HPDE6-E6E7 (cell line): Measurements from ENCODE around the gene ANO2.

Source experiments
- DNase-seq: peaks from one replicate; pipeline ENCODE4 v3.0.0; 2011; ENCODE audit warnings: missing footprints; ENCODE audit errors: extremely low spot score

Gene ANO2

GRCh38 chr12:5778821-5779220 is 166.2 kb downstream of the ANO2 start:
- DNase-seq, result no peak

DNA sequence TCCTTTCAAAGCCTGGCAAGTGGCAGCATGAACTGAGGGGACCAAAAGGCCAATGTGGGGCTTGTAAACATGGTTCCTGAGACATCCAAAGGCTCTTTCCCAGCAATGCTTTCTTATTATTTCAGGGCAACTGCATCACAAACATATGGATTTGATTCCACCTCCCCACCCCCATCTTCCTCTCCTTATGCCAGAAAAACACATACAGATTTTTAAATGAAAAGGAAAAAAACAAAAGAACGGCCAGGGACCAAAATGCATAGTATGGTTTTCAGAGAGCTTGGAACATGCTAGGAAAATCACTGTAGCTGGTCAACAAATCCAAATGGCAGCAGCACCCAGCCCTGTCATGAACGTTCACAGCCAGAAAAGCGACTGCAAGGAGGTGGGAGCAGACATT is 167.6 kb downstream of the ANO2 start:
- no peak for DNase-seq

DNA sequence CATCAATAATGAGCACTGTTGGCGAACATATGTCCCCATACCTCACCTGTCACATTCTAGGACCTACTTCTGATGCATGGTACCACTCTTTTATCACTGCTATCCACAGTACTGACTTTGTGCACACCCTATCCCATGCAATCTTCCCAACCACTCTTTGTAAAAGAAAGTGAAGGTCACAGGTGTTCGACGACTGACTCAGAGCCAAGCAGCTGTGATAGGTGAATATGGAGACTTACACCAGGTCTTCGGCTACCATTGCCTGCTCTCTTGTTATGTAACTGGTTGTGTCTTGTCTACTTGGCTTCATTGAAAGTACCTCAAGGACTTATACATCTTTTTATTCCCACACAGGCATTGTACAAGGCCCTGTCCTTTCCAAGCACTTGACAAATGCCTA is 169.0 kb downstream of the ANO2 start:
- no peak for DNase-seq

DNA sequence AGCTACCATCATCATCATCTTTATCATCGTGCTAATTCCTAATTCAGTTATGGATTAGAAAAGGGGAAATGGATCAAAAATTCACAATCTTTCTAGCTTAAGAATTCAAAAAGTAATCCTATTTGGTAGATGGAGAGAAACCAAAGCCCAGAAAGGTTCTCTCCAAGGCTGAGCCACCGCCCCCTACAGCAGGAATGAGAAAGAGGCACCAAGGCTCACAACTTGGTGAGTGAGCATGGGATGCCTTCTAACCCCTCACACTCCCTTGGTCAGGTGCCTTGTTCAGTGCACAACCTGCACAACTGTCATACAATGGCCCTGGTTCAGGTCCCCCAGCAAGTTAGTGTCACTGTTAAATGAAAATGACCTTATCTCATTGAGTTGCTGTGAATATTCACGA is 171.5 kb downstream of the ANO2 start:
- no peak for DNase-seq

GRCh38 chr12:5771756-5772155 is 173.3 kb downstream of the ANO2 start:
- no peak for DNase-seq

GRCh38 chr12:5770727-5771126 is 174.3 kb downstream of the ANO2 start:
- no peak for DNase-seq

DNA sequence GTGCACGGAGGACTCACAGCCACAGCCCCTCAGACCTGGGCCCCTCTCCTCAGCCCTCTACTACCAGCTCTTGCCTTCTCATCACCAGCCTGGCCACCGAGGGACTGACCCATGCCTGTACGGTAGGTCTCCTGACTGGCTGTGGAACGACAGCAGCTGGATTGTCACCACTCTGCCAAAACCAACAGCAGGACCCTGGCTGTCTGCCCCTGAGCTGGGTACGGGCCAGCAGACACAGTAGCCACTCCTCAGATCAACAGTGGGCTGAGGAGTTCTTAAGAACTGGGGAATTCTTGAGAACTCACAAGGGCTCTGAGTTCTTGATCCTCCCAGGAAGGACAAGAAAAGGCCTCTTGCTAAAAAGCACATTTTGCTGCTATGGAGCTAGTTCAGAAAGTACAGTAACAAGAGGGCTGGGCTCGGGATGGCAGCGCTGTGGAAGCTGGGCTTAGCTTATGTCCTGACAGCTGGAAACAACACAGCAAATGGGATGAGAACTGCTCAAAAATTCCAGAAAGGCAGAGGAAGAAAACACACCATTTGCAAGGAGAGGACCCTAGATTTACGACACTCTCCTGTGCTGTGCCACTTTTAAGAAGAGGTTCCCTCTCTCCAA is 176.4 kb downstream of the ANO2 start:
- DNase-seq, result no peak

- DNase-seq, result no peak
Measured at GRCh38 chr12:5768171-5768570, 176.9 kb downstream of the ANO2 start.

GRCh38 chr12:5758347-5758746 is 186.7 kb downstream of the ANO2 start:
- no peak for DNase-seq

GRCh38 chr12:5756338-5756842 is 188.7 kb downstream of the ANO2 start:
- no peak for DNase-seq

GRCh38 chr12:5748027-5748426 is 197.0 kb downstream of the ANO2 start:
- DNase-seq, result no peak

DNA sequence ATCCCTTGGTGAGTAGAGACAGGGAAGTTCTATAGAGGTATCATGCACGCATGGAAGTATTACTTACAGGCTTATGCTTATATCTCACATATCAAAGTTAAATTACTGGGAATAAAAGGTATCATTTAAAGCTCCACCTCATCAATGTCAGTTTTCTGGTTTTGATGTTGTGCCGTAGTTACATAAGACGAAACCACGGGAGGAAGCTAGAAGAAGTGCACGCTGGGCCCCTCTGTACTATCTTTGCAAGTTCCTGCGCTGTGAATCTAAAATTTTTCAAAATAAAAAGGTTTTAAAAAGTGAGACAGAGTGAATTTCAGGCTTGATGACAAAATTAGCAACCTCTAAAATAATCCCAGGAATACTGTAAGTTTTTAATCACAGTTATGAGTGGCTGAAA is 198.1 kb downstream of the ANO2 start:
- no peak for DNase-seq

GRCh38 chr12:5746036-5746908 is 198.8 kb downstream of the ANO2 start:
- no peak for DNase-seq

DNA sequence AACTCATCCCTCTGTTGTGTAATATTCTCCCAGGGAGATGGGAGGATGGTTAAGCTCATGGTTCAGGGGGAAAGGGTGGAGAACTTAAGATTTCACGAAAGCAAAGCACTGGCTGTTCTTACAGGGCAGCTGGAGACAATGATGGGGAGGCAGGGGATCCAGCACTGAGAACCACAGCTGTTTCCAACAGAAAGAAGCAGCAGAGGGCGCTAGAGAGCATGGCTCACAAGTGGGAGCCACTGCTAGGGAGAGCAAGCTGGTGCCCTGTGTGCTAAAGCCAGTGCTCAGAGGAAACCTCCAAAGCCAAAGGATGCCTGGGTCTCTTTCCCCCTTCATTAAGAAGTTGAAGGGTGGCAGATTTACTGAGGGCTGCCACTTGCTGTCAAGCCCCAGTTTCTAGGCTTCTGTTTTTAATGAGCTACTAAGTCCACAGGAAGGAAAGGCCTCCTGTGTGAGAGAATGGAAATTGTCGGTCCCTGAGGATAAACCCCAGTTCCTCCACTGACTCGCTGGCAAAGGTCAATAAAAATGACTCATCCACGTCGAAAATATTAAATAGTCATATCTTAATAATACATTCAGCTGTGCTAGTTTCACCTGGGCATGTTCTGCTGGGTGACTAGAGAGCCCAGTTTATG is 199.7 kb downstream of the ANO2 start:
- DNase-seq, result no peak

GRCh38 chr12:5742258-5742657 is 202.8 kb downstream of the ANO2 start:
- DNase-seq, result no peak

GRCh38 chr12:5739917-5740316 is 205.1 kb downstream of the ANO2 start:
- DNase-seq, result no peak

DNA sequence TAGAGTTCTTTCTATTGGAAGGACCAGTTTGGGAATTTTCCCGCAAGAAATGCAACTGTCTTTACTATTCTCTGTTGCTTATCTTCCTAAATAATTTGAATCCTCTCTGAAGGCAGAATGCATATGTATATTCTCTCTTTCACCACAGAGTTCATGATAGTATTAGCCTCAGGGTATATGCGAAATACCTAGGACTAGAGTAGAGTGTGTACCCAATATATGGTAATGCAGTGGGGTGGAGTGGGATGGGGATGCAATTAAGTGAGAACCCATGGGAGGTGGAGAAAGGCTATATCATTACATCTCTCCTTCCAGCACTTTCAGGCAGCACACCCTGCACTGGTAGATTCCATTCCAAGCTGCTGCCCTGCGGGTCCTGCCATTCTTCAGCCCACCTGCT is 207.3 kb downstream of the ANO2 start:
- no peak for DNase-seq

GRCh38 chr12:5736527-5736926 is 208.5 kb downstream of the ANO2 start:
- no peak for DNase-seq

GRCh38 chr12:5736016-5736415 is 209.0 kb downstream of the ANO2 start:
- DNase-seq, result no peak

- DNase-seq, result no peak
Measured at GRCh38 chr12:5733916-5734315, 211.1 kb downstream of the ANO2 start.

- no peak for DNase-seq
Measured at GRCh38 chr12:5733136-5733755, 211.8 kb downstream of the ANO2 start.

- no peak for DNase-seq
Measured at GRCh38 chr12:5730962-5731361, 214.1 kb downstream of the ANO2 start.
